K562 (cell line): ENCODE measurements around the gene TMCC2. TPM values are rescaled to one million over a fixed set of nuclear protein-coding genes. Genes with fewer than 3 reads are reported as not detected.

Experiments
- ATAC-seq: fragments of 200-7000 bp; cut with Tn5 transposase; 3 replicates; pipeline ENCODE4 v1.9.1; 2020; ENCODE audit warnings: moderate library complexity
- BruUV-seq: library from RNA; stranded (reverse); fragments of 400-500 nt; replicated peaks from 2 replicates; lab custom pipeline; 2021; lab: Mats Ljungman, UMichigan
- CTCF ChIA-PET: fragments of 300-600 bp; formaldehyde crosslinking; extraction: SDS; loops from one replicate; lab custom pipeline; 2021; ENCODE audit warnings: low intra/inter-chr PET ratio; lab: Yijun Ruan, JAX
- POLR2A ChIA-PET: fragments of 300-600, 350-650 bp; sonication (Branson Sonifier 250); formaldehyde crosslinking; extraction: SDS; loops from one replicate; lab custom pipeline; 2021; ENCODE audit warnings: antibody characterized with exemption, inconsistent platforms; lab: Yijun Ruan, JAX
- DNase-seq, 4 experiments: peaks; one replicate each; pipeline versions ENCODE4 v3.0.0 to v3.0.0-alpha.2; 2011 to 2018; ENCODE audit warnings: low spot score in 3 of 4, mixed read lengths in 3 of 4; ENCODE audit errors: extremely low read depth in 1 of 4
- FAIRE-seq: peaks from 2 replicates; lab custom pipeline; 2011; peaks lifted over from hg19 to GRCh38; lab: Jason Lieb, UNC
- H2AFZ ChIP-seq: 2 replicates; pipeline ENCODE4 v1.6.0; 2011; ENCODE audit warnings: low read depth, low read length, control low read depth, inconsistent platforms
- H3K27ac ChIP-seq: fragments of 200-600 bp; 3 replicates; pipeline ENCODE4 v1.8.0; 2011; ENCODE audit warnings: low read depth, mild to moderate bottlenecking, control low read depth, inconsistent platforms, low read length, moderate library complexity, mixed read lengths; ENCODE audit errors: extremely low read depth
- H3K27me3 ChIP-seq, 2 experiments: fragments of 300-600 bp in 1 of 2; 2 replicates in 1 of 2; 3 replicates in 1 of 2; pipeline versions ENCODE4 v1.6.0 to v1.8.0; 2011; ENCODE audit warnings: inconsistent platforms in 2 of 2, low read length in 2 of 2, mild to moderate bottlenecking in 1 of 2, mixed read lengths in 1 of 2, moderate library complexity in 1 of 2; ENCODE audit not compliant: control insufficient read depth in 2 of 2, insufficient read depth in 2 of 2
- H3K36me3 ChIP-seq: fragments of 300-600 bp; 3 replicates; pipeline ENCODE4 v1.8.0; 2011; ENCODE audit warnings: mild to moderate bottlenecking, low read length, inconsistent platforms; ENCODE audit not compliant: control insufficient read depth, insufficient read depth
- H3K4me1 ChIP-seq, 2 experiments: fragments of 200-600 bp in 1 of 2; replicated peaks in 1 of 2; 2 replicates in 1 of 2; 3 replicates in 1 of 2; pipeline versions ENCODE4 v1.5.1 to v1.8.0; 2011; ENCODE audit warnings: inconsistent platforms in 2 of 2, low read length in 2 of 2, mild to moderate bottlenecking in 1 of 2, mixed read lengths in 1 of 2, moderate library complexity in 1 of 2; ENCODE audit not compliant: control insufficient read depth in 2 of 2, insufficient read depth in 2 of 2
- H3K4me2 ChIP-seq: 2 replicates; pipeline ENCODE4 v1.6.1; 2011; ENCODE audit warnings: low read length, control low read depth, inconsistent platforms, mixed read lengths; ENCODE audit not compliant: insufficient read depth
- H3K4me3 ChIP-seq: fragments of 200-600 bp; sonication (generic), shearing (Covaris generic); 2 replicates; pipeline ENCODE4 v1.5.1; 2016; ENCODE audit warnings: control low read depth, inconsistent platforms
- H3K79me2 ChIP-seq: fragments of 200-600 bp; 3 replicates; pipeline ENCODE4 v1.8.0; 2011; ENCODE audit warnings: low read length, inconsistent platforms; ENCODE audit not compliant: control insufficient read depth, insufficient read depth
- H3K9ac ChIP-seq, 2 experiments: 2 replicates each; pipeline versions ENCODE4 v1.6.0 to v1.6.1; 2011; ENCODE audit warnings: low read depth in 2 of 2, low read length in 2 of 2, control low read depth in 1 of 2, inconsistent platforms in 1 of 2, mild to moderate bottlenecking in 1 of 2, mixed read lengths in 1 of 2; ENCODE audit not compliant: insufficient read depth in 1 of 2
- H3K9me1 ChIP-seq: one replicate; pipeline ENCODE4 v1.6.0; 2011; ENCODE audit warnings: inconsistent platforms, mild to moderate bottlenecking, low read length, moderate library complexity; ENCODE audit not compliant: control insufficient read depth, insufficient read depth
- H3K9me3 ChIP-seq: replicated peaks from 2 replicates; pipeline ENCODE4 v1.5.1; 2011; ENCODE audit warnings: low read depth, low read length, inconsistent platforms; ENCODE audit not compliant: control insufficient read depth, insufficient read depth
- H4K20me1 ChIP-seq: replicated peaks from 2 replicates; pipeline ENCODE4 v1.6.1; 2011; ENCODE audit warnings: low read length, inconsistent platforms, mixed read lengths; ENCODE audit not compliant: control insufficient read depth, insufficient read depth
- BACH1 ChIP-seq: fragments of 200-800 bp; sonication (Bioruptor generic); IDR thresholded peaks from 2 replicates; pipeline ENCODE4 v1.6.1; 2016; ENCODE audit warnings: missing genetic modification characterization, missing compliant biosample characterization
- CXXC5 ChIP-seq: fragments of 250-450 bp; sonication (Bioruptor Pico); IDR thresholded peaks from 2 replicates; pipeline ENCODE4 v1.8.0; 2022; ENCODE audit warnings: inconsistent platforms, mild to moderate bottlenecking, moderate library complexity
- HSF4 ChIP-seq: fragments of 250-450 bp; sonication (Bioruptor Pico); IDR thresholded peaks from 2 replicates; pipeline ENCODE4 v2.1.2; 2022; ENCODE audit warnings: mild to moderate bottlenecking, moderate library complexity, borderline replicate concordance
- MEIS2 ChIP-seq: fragments of 450-650 bp; IDR thresholded peaks from 2 replicates; pipeline ENCODE4 v1.6.1; 2014; ENCODE audit warnings: mild to moderate bottlenecking; ENCODE audit not compliant: partially characterized antibody
- NCOA2 ChIP-seq, 2 experiments: fragments of 450-650 bp; IDR thresholded peaks; 2 replicates each; pipeline ENCODE4 v1.6.1; 2018; ENCODE audit warnings: mild to moderate bottlenecking in 2 of 2, moderate library complexity in 1 of 2; ENCODE audit not compliant: partially characterized antibody in 2 of 2
- NR1H2 ChIP-seq: sonication (generic); formaldehyde crosslinking; IDR thresholded peaks from 2 replicates; pipeline ENCODE4 v1.4.0; 2020; ENCODE audit warnings: mild to moderate bottlenecking, missing genetic modification reagents
- PHF8 ChIP-seq: fragments of 200-600 bp; sonication (generic); IDR thresholded peaks from 2 replicates; pipeline ENCODE4 v1.6.1; 2012; ENCODE audit warnings: mixed run types, mild to moderate bottlenecking, inconsistent platforms, low read length, moderate library complexity, borderline replicate concordance
- TEAD4 ChIP-seq, 2 experiments: sonication (generic) in 1 of 2; formaldehyde crosslinking in 1 of 2; IDR thresholded peaks; 2 replicates each; pipeline versions ENCODE4 v1.6.1 to v1.8.0; 2012 to 2022; ENCODE audit warnings: borderline replicate concordance in 1 of 2, inconsistent platforms in 1 of 2, low read length in 1 of 2, mild to moderate bottlenecking in 1 of 2, missing genetic modification reagents in 1 of 2
- XRCC3 ChIP-seq: fragments of 450-650 bp; IDR thresholded peaks from 2 replicates; pipeline ENCODE4 v1.6.1; 2017; ENCODE audit warnings: mild to moderate bottlenecking, moderate library complexity
- YBX1 ChIP-seq: fragments of 450-650 bp; IDR thresholded peaks from 2 replicates; pipeline ENCODE4 v1.7.1; 2016; ENCODE audit warnings: mild to moderate bottlenecking
- ZFP36 ChIP-seq: fragments of 150-350 bp; IDR thresholded peaks from 2 replicates; pipeline ENCODE4 v1.6.1; 2018; ENCODE audit warnings: low read length, low read depth; ENCODE audit not compliant: partially characterized antibody
- WGBS: fragments of 100-300 bp; shearing (Covaris generic); methylation state at CpG from one replicate; pipeline ENCODE4 v1.1.6; 2016; ENCODE audit warnings: low coverage, mixed read lengths; ENCODE audit not compliant: insufficient coverage; ENCODE audit errors: missing lambda C conversion rate; 5-methylcytosine and 5-hydroxymethylcytosine counted together
- in situ Hi-C: fragments of 300-500 bp; cut with MboI; formaldehyde crosslinking; loops from 4 replicates; pipeline ENCODE4 v1.15.0; 2018; ENCODE audit warnings: inconsistent platforms, mixed read lengths
- intact Hi-C: fragments of 100-400 bp; cut with micrococcal nuclease; formaldehyde crosslinking; loops from 2 replicates; pipeline ENCODE4 v1.14.2; 2022
- polyA plus RNA-seq, 8 experiments: library from polyadenylated mRNA; depleted of rRNA in 4 of 8; stranded (reverse) in 5 of 8; unstranded in 3 of 8; fragments of >200 nt; fragmentation: Nextera tagmentation in 2 of 8; fragmentation: Illumina TruSeq in 1 of 8; extraction: Ambion mirVana in 2 of 8; extraction: Trizol in 1 of 8; gene quantifications; 2 replicates each; pipeline versions ENCODE4 v1.2.1 to v1.2.3, GENCODE V29; 2011 to 2014; ENCODE audit warnings: inconsistent platforms in 1 of 8, missing spikeins in 1 of 8
- total RNA-seq, 7 experiments: library from RNA; depleted of rRNA in 6 of 7; stranded (reverse); fragments of >200 nt in 6 of 7; fragmentation: Illumina TruSeq in 2 of 7; extraction: Trizol in 2 of 7; gene quantifications; 2 replicates each; pipeline versions ENCODE4 v1.2.1 to v1.2.3, GENCODE V29; 2011 to 2021; ENCODE audit warnings: low replicate concordance in 1 of 7
- TF ChIP-seq, protein P1 (sequence below): fragments of 250-450 bp; sonication (Bioruptor Pico); IDR thresholded peaks from 2 replicates; pipeline ENCODE4 v1.8.0; 2021; ENCODE audit warnings: mild to moderate bottlenecking, moderate library complexity
- TF ChIP-seq, protein P2 (sequence below), 2 experiments: fragments of 450-650 bp in 1 of 2; IDR thresholded peaks; 2 replicates each; pipeline ENCODE4 v1.6.1; 2011 to 2017; ENCODE audit warnings: low read depth in 2 of 2, antibody characterized with exemption in 1 of 2, borderline replicate concordance in 1 of 2, low read length in 1 of 2, mild to moderate bottlenecking in 1 of 2, mixed read lengths in 1 of 2; ENCODE audit not compliant: control insufficient read depth in 1 of 2
- TF ChIP-seq, protein P3 (sequence below), 2 experiments: IDR thresholded peaks; 2 replicates each; pipeline ENCODE4 v1.6.1; 2011; ENCODE audit warnings: borderline replicate concordance in 1 of 2, control low read depth in 1 of 2, low read depth in 1 of 2, low read length in 1 of 2, mild to moderate bottlenecking in 1 of 2, mixed read lengths in 1 of 2, moderate library complexity in 1 of 2; ENCODE audit not compliant: insufficient read depth in 1 of 2, insufficient read length in 1 of 2, poor library complexity in 1 of 2, severe bottlenecking in 1 of 2; ENCODE audit errors: extremely low read depth in 1 of 2

Gene TMCC2
- total and polyA plus RNA-seq, 9 of the 15 experiments (the other 6 are each of a cell fraction or from before 2014, with no cell fraction given), result 0.06 to 1.8 (median 0.98) TPM

DNA sequence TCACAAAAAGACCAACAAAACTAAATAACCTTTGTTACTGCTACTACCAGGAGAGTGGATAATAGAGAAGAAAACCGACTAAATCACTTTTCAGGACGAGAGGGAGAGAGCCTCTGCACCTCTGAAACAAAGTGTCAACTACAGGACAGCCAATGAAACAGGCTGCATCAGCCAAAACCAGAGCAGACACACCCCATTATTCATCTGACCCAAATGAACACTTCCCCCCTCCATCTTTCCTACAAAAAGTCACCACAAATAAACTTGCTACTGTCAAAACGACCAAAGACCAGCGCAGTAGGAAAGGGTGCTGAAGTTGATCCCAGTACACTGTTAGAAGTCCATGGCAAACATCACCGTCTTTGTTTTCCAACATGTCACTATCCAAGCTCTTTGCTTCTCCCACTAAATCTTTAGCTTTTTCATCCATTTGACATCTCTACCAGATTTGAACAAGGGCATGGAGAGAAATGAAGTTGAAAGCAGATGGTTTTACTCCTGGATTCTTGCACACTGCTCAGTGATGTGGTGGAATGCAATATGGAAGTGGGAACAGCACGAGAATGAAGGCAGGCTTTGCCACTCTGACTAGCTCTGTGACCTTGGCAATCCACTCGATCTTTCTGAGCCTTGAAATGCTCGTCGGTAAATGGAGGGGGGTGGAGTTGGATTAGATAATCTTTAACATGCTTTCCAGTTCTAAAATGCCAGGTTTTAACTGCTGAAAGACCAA is 36.7 kb upstream of the TMCC2 start:
- BruUV-seq, result no TSS peak
- Histone ChIP-seq H2AFZ (no peak overlapping the region), H4K20me1 (no peaks in the 10 kb centered on the region), H3K27me3 (no peaks in the 10 kb centered on the region), H3K36me3 (peaks cover 9% of the 10 kb centered on the region; the same call in 2 of the 3 replicates), H3K4me3 (no peak overlapping the region), H3K4me1 (peaks cover 0 to 39% of the 10 kb centered on the region in 2 experiments; a peak in 4 of 5 replicates), H3K9me1 (no peaks in the 10 kb centered on the region), H3K9ac (peak overlapping the region in 1 of 2 experiments; percentile 23; a peak in 1 of 4 replicates), H3K79me2 (peaks cover 38% of the 10 kb centered on the region), H3K9me3 (no peaks in the 10 kb centered on the region), H3K4me2 (no peak overlapping the region)
- ATAC-seq (peak; percentile 28), FAIRE-seq (no peak)
- ChIA-PET POLR2A (interaction anchor here (0.7 to 1.7 kb wide), 9 partner anchors 7 to 25 kb away, joined by 3 to 9 read pairs (median 5); no protein-coding TSS in a partner anchor), CTCF (no interaction called here)
- WGBS, result 23% methylated on average over 9 of the region's 9 CpGs
- in situ Hi-C loops (no loop called here), intact Hi-C loops (no loop called here)
- TF ChIP-seq YBX1 (no peak), PHF8 (no peak), HSF4 (CRISPR knock-in tag) (no peak), CXXC5 (CRISPR knock-in tag) (0 out of 2 replicates have a peak, but pooled peaks have one; percentile 21), MEIS2 (peak; percentile 24), XRCC3 (no peak), NCOA2 (IDR thresholded peaks at IDR 0.05; ENCODE audit: partially characterized antibody in 2 of 2) (peak in 1 of 2 experiments; percentile 15), NR1H2 (CRISPR knock-in tag) (no peak), TEAD4 (IDR thresholded peaks at IDR 0.05; ENCODE audit: low read length) (no peak), TEAD4 (CRISPR knock-in tag; IDR thresholded peaks at IDR 0.05; ENCODE audit: borderline replicate concordance) (0 out of 2 replicates have a peak, but pooled peaks have one; percentile 31), BACH1 (tag) (0 out of 2 replicates have a peak, but pooled peaks have one; percentile 37), ZFP36 (peak; percentile 23)
- TF ChIP-seq, protein P1, sequence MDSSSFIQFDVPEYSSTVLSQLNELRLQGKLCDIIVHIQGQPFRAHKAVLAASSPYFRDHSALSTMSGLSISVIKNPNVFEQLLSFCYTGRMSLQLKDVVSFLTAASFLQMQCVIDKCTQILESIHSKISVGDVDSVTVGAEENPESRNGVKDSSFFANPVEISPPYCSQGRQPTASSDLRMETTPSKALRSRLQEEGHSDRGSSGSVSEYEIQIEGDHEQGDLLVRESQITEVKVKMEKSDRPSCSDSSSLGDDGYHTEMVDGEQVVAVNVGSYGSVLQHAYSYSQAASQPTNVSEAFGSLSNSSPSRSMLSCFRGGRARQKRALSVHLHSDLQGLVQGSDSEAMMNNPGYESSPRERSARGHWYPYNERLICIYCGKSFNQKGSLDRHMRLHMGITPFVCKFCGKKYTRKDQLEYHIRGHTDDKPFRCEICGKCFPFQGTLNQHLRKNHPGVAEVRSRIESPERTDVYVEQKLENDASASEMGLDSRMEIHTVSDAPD (CRISPR knock-in tag), result no peak
- TF ChIP-seq, protein P2, sequence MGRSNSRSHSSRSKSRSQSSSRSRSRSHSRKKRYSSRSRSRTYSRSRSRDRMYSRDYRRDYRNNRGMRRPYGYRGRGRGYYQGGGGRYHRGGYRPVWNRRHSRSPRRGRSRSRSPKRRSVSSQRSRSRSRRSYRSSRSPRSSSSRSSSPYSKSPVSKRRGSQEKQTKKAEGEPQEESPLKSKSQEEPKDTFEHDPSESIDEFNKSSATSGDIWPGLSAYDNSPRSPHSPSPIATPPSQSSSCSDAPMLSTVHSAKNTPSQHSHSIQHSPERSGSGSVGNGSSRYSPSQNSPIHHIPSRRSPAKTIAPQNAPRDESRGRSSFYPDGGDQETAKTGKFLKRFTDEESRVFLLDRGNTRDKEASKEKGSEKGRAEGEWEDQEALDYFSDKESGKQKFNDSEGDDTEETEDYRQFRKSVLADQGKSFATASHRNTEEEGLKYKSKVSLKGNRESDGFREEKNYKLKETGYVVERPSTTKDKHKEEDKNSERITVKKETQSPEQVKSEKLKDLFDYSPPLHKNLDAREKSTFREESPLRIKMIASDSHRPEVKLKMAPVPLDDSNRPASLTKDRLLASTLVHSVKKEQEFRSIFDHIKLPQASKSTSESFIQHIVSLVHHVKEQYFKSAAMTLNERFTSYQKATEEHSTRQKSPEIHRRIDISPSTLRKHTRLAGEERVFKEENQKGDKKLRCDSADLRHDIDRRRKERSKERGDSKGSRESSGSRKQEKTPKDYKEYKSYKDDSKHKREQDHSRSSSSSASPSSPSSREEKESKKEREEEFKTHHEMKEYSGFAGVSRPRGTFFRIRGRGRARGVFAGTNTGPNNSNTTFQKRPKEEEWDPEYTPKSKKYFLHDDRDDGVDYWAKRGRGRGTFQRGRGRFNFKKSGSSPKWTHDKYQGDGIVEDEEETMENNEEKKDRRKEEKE (IDR thresholded peaks at IDR 0.05; ENCODE audit: borderline replicate concordance in 1 of 2, control insufficient read depth in 1 of 2, low read depth in 2 of 2, low read length in 1 of 2), result no peak
- TF ChIP-seq, protein P3, sequence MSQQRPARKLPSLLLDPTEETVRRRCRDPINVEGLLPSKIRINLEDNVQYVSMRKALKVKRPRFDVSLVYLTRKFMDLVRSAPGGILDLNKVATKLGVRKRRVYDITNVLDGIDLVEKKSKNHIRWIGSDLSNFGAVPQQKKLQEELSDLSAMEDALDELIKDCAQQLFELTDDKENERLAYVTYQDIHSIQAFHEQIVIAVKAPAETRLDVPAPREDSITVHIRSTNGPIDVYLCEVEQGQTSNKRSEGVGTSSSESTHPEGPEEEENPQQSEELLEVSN (IDR thresholded peaks at IDR 0.05; ENCODE audit: borderline replicate concordance in 1 of 2, extremely low read depth in 1 of 2, insufficient read depth in 1 of 2, insufficient read length in 1 of 2, low read depth in 1 of 2, low read length in 1 of 2, poor library complexity in 1 of 2, severe bottlenecking in 1 of 2), result no peak
- TF ChIP-seq, all 486 proteins: peak for 6
- no peak overlapping the region for H3K27ac ChIP-seq
- DNase-seq, result no peak
